Measurements from ENCODE around the gene LTBP3. TPM values are rescaled to one million over a fixed set of nuclear protein-coding genes. Genes with fewer than 3 reads are reported as not detected.

The LTBP3 gene
- total and polyA plus RNA-seq, 9 of the 15 experiments (the other 6 are each of a cell fraction or from before 2014, with no cell fraction given) = 0.06 to 20.5 (median 4.8) TPM

GRCh38 chr11:65574811-65575567 is 16.8 kb upstream of the LTBP3 start (continued):
- peak; percentile 73 to 74; a peak in 3 of 4 replicates for TF ChIP-seq FOXA3 (CRISPR knock-in tag; conservative IDR thresholded peaks at IDR 0.05 in 1 of 2, IDR thresholded peaks at IDR 0.05 in 1 of 2)
- TF ChIP-seq MNT (conservative IDR thresholded peaks at IDR 0.05) = peak; percentile 80 to 88
- peak; percentile 63; the same call in 1 of the 2 replicates for TF ChIP-seq BRD4 (IDR thresholded peaks at IDR 0.05)
- TF ChIP-seq TAF9B (IDR thresholded peaks at IDR 0.05; ENCODE audit: partially characterized antibody) = peak; percentile 90
- peak; percentile 97 for TF ChIP-seq KLF16 (IDR thresholded peaks at IDR 0.05)
- peak; percentile 97 for TF ChIP-seq POLR2AphosphoS5 (IDR thresholded peaks at IDR 0.05; ENCODE audit: control insufficient read depth, insufficient read depth, low read depth, low read length)
- no peak for TF ChIP-seq NELFE (IDR thresholded peaks at IDR 0.05; ENCODE audit: insufficient read depth, insufficient read length)
- TF ChIP-seq MTA1 (IDR thresholded peaks at IDR 0.05; ENCODE audit: borderline replicate concordance) = 0 out of 2 replicates have a peak, but pooled peaks have one; percentile 55
- TF ChIP-seq YY1 (IDR thresholded peaks at IDR 0.05; ENCODE audit: borderline replicate concordance in 1 of 3, control insufficient read depth in 1 of 3, extremely low read depth in 1 of 3, insufficient read depth in 3 of 3, insufficient read length in 1 of 3, insufficient replicate concordance in 2 of 3, low read depth in 1 of 3, low read length in 2 of 3) = peak in 1 of 3 experiments; percentile 30
- TF ChIP-seq ZNF384 (IDR thresholded peaks at IDR 0.05; ENCODE audit: low read depth, low read length) = no peak
- TF ChIP-seq RBM22 (IDR thresholded peaks at IDR 0.05; ENCODE audit: low read depth, low read length, poor library complexity, severe bottlenecking) = no peak
- TF ChIP-seq NCOA4 (IDR thresholded peaks at IDR 0.05; ENCODE audit: partially characterized antibody) = peak; percentile 74
- TF ChIP-seq ZNF134 (CRISPR knock-in tag; conservative IDR thresholded peaks at IDR 0.05) = no peak
- peak; percentile 71; the same call in 1 of the 2 replicates for TF ChIP-seq THAP7 (CRISPR knock-in tag; IDR thresholded peaks at IDR 0.05)
- peak; percentile 97 for TF ChIP-seq ZNF589 (CRISPR knock-in tag; IDR thresholded peaks at IDR 0.05; ENCODE audit: low read depth)
- no peak for TF ChIP-seq SMARCB1 (IDR thresholded peaks at IDR 0.05; ENCODE audit: insufficient read length, low read depth)
- TF ChIP-seq ZNF740 (CRISPR knock-in tag; IDR thresholded peaks at IDR 0.05) = no peak
- no peak for TF ChIP-seq ZNF740 (tag; IDR thresholded peaks at IDR 0.05)
- 0 out of 2 replicates have a peak, but pooled peaks have one; percentile 59 for TF ChIP-seq ZNF263 (CRISPR knock-in tag; IDR thresholded peaks at IDR 0.05; ENCODE audit: borderline replicate concordance)
- peak; percentile 97 for TF ChIP-seq TCF3 (CRISPR knock-in tag; IDR thresholded peaks at IDR 0.05)
- TF ChIP-seq SAFB2 (IDR thresholded peaks at IDR 0.05; ENCODE audit: borderline replicate concordance, low read depth, low read length, severe bottlenecking) = no peak
- peak; percentile 33; the same call in 1 of the 2 replicates for TF ChIP-seq CREB3 (tag; conservative IDR thresholded peaks at IDR 0.05; ENCODE audit: low read depth)
- TF ChIP-seq SUPT5H (IDR thresholded peaks at IDR 0.05) = 0 out of 2 replicates have a peak, but pooled peaks have one; percentile 4
